HG02588 (cell line): Measurements from ENCODE around the gene PRCC.
A peak's percentile ranks its signal among the peaks of the same experiment; 100 is the strongest.

Experiments
- ATAC-seq: cut with Tn5 transposase; IDR thresholded peaks from one replicate; pipeline ENCODE4 v1.9.1; 2021; ENCODE audit warnings: mild to moderate bottlenecking, moderate library complexity; ENCODE audit not compliant: unreplicated experiment

PRCC gene, protein sequence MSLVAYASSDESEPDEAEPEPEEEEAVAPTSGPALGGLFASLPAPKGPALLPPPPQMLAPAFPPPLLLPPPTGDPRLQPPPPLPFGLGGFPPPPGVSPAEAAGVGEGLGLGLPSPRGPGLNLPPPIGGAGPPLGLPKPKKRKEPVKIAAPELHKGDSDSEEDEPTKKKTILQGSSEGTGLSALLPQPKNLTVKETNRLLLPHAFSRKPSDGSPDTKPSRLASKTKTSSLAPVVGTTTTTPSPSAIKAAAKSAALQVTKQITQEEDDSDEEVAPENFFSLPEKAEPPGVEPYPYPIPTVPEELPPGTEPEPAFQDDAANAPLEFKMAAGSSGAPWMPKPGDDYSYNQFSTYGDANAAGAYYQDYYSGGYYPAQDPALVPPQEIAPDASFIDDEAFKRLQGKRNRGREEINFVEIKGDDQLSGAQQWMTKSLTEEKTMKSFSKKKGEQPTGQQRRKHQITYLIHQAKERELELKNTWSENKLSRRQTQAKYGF

GRCh38 chr1:156767101-156767878 is at the start of gene PRCC:
Gene PRCC (plus strand): TSS chr1:156767535. CDS start chr1:156767772, 237 bp downstream.
- peak; percentile 88 for ATAC-seq

DNA sequence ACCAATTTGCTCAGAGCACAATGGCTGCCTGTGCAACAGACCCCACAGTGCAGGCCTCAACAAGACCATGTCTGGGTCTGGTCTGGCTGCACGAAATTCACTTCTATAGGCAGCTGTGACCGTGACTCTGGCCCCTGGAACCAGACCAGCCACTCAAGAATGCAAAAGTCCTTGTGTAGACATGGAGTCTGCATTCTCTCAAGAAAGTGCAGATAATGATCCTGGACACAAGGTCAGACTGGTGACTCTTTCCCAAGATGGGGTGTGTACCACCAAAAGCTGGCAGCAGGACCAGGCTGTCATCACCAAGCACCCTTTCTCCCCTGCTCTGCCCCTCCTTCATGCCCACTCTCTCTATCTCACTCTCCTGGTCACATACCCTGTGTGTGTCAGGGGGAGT is 46.2 kb upstream of the PRCC start:
- no peak for ATAC-seq

GRCh38 chr1:156721535-156721934 is 45.8 kb upstream of the PRCC start:
- ATAC-seq: no peak

GRCh38 chr1:156725683-156726280 is 41.6 kb upstream of the PRCC start:
- ATAC-seq: peak; percentile 33

DNA sequence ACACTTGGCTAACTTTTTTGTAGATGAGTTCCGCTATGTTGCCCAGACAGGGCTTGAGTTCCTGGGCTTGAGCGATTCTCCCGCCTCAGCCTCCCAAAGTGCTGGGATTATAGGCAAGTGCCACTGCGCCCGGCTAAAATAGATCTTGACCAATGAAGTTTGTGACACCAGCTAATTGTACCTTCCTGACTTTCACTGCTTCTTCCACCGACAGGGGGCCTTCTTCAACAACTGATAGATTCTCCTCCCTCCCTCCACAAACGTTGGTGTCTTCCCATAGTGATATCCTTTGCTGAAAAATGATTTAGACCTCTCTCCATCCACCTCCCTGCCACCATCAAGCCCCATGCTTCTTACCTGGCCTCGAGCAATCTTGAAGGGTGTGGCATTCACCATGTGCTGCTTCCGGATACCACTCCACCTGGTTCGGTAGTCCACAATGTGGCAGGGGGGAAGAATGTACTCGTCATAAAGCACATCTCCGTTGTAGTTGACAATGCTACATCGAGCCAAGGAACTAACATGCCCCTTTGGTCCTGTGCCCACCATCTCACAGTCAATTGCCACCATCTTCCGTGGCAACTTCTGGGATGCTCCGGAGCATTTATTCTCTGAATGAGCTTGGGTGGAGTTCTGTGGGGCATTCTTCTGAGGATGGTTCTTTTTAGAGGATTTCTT is 40.6 kb upstream of the PRCC start:
- ATAC-seq: no peak

GRCh38 chr1:156727492-156727891 is 39.8 kb upstream of the PRCC start:
- no peak for ATAC-seq

DNA sequence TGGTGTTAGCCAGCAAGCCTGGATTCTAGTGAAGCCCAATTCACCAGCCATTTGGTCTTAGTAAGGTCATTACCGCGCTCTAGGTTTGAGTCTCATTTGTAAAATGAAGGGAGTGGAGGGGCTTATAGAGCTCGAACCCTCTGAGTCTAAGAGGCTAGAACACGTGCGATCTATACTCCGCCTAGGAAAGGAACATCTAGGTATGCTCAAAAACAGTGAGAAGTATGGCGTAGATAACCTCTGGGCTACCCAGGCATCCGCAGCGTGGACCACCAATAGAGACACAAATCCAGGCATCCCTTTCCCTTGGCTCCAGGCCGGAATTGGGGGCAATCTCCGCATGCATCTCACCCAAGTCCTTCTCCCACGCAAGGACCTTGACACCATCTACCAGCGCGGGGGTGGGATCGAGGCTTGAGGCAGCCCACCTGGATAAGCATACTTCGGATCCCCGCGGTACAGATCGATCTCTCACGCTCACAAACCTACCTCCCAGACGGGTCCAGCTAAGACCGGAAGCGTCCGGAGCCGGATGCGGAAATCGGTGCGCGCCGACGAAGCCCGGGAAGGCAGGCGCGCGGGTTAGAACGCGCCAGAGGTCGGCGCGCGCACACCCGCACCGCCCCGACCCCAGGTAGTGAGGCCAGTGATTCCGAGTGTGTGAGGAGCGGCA is 39.3 kb upstream of the PRCC start, which contains the start of gene METTL25B:
TSS of gene METTL25B (plus strand) at position 544 of the 673 bp plus-strand sequence. CDS start 636 bp downstream, outside the sequence.
- ATAC-seq: peak; percentile 48

GRCh38 chr1:156728599-156729462 is 38.5 kb upstream of the PRCC start, which contains the start of gene ISG20L2:
Gene ISG20L2 (minus strand): TSS chr1:156728766. CDS start chr1:156727652, 1,114 bp downstream.
- ATAC-seq: peak; percentile 87

GRCh38 chr1:156733989-156734584 is 33.2 kb upstream of the PRCC start:
- ATAC-seq: no peak

- no peak for ATAC-seq
Measured at GRCh38 chr1:156738407-156738806, 28.9 kb upstream of the PRCC start.

DNA sequence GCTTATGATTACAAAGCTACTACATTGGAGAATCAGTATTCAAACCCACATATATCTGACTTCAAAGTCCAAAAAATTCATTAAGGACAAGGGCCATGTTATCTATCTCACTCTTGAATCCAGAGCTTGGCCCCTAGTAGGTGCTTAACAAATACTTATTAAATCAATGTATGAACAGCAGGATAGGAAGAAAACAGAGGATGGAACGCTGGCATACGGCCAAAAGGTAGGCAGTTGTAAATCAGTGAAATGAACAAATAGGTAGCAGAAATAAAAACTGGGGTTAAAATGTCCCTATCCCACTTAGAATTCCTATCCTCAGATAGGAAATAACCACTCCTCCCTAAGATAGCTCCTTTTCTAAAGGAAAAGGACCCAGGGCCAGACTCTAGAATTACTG is 28.4 kb upstream of the PRCC start:
- no peak for ATAC-seq

DNA sequence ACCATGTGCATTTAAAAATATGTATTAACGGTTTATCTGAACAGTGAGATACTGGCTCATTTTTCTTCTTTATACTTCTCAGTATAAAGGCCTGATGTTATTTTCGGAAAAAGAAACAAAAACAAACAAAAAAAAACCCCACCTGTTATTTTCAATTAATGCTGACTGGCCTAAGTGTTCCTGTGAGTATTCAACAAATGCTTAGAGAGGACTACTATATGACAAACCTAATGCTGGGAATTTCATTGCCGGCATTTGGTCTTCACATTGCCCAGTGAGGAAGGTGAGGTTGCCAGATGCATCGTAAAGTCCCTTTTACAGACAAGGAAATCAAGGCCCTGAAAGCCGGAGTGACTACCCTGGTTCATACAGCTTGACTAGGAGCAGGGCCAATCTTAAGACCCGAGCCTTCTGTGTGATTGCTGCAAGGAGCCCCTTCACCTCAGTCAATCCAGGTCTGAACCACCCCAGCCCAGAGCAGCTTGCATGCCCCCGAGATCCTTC is 27.0 kb upstream of the PRCC start:
- no peak for ATAC-seq

GRCh38 chr1:156740741-156741480 is 26.4 kb upstream of the PRCC start, which contains the start of gene MRPL24:
Gene MRPL24 (minus strand): TSS chr1:156741088. CDS start chr1:156738704, 2,384 bp downstream.
- ATAC-seq: peak; percentile 74

DNA sequence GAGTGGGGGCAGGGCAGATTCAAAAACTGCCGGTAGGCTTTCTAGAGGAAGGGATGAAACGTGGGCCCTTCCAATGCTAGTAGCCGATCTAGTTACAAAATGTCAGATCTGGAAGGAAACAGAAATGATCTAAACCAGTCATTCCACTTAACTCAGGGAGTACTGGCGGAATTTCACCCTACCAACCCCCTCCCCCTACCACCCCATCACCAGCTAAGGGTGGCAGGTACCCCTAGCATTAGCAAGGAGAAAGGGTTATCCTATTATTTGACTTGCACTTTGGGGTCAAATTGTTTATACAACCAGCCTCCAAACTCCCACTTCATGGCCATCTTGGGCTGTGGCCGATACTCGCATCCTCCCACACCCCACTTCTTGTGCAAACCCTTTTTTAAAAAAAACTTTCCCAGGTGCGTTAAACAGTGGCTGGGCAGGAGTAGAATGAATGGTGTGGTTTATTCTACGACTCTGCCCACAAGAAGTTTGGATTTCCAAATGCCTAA is 25.8 kb upstream of the PRCC start:
- no peak for ATAC-seq

- no peak for ATAC-seq
Measured at GRCh38 chr1:156742017-156742416, 25.3 kb upstream of the PRCC start.

DNA sequence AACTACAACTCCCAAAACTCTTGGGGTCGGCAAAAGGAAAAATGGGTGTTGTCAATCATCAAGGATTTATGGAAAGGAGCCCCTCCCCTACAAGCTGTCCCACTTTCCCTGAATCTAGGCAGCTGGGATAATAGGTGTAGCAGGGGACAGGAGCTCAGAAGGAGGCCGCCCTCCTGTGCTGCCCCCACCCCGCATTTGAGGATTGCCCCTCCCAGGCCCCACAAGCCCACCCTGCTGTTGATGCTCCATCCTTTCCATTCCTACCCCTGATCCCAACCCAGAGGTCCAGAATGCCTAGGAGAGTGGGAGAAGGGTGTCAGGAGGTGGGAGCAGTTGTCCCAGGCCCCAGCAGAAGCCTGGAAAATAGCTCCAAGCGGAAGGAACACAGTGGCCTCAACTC is 24.5 kb upstream of the PRCC start:
- no peak for ATAC-seq
